Choroid plexus epithelial cell (primary cell): ENCODE data around the gene ARHGEF12.
A peak's percentile ranks its signal among the peaks of the same experiment; 100 is the strongest.

Experiments used
- DNase-seq: peaks from one replicate; pipeline ENCODE4 v3.0.0-alpha.2; 2010; ENCODE audit warnings: low read depth
- H3K4me3 ChIP-seq: 2 replicates; pipeline ENCODE4 v1.5.1; 2011; ENCODE audit warnings: low read depth, mild to moderate bottlenecking, control low read depth, low read length, moderate library complexity
- TF ChIP-seq, protein P1 (sequence below): conservative IDR thresholded peaks from 2 replicates; pipeline ENCODE4 v1.5.1; 2011; ENCODE audit warnings: low read depth, mild to moderate bottlenecking, control low read depth, inconsistent platforms, low read length, moderate library complexity

Gene ARHGEF12

DNA sequence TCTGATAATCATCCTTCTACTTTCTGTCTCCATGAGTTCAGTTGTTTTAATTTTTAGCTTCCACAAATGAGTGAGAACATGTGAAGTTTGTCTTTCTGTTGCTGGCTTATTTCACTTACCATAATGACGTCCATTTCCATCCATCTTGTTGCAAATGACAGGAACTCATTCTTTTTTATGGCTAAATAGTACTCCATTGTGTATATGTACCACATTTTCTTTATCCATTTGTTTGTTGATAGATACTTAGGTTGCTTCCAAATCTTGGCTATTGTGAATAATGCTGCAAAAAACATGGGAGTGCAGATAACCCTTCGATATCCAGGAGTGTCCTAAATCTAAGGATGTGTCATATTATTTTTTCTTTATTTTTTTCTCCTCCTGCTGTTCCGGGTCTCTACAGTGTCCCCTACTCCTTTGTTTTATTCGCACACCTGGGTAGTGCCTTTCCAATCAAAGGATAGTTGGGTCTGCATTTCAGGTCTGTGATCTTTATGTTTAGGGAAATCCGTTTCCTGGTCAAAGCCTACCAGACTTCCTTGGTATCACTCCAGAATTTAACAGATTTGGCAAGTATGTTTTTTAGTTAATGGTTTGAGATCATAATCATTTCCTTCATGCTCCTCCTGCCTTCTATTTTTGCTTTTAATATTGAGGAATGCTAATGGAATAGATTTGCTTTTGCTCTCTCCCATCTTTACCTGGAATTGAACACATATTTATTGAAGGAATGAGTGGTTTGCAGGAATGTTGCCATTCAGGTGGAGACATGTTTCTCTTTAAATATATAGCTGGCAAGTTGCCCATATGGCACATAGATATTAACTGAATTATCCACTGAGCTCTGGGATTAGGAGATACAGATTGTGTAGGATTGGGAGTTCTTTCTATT lies 53.7 kb downstream of the ARHGEF12 start:
- DNase-seq = no peak
- H3K4me3 ChIP-seq = no peak overlapping the region
- TF ChIP-seq, protein P1, sequence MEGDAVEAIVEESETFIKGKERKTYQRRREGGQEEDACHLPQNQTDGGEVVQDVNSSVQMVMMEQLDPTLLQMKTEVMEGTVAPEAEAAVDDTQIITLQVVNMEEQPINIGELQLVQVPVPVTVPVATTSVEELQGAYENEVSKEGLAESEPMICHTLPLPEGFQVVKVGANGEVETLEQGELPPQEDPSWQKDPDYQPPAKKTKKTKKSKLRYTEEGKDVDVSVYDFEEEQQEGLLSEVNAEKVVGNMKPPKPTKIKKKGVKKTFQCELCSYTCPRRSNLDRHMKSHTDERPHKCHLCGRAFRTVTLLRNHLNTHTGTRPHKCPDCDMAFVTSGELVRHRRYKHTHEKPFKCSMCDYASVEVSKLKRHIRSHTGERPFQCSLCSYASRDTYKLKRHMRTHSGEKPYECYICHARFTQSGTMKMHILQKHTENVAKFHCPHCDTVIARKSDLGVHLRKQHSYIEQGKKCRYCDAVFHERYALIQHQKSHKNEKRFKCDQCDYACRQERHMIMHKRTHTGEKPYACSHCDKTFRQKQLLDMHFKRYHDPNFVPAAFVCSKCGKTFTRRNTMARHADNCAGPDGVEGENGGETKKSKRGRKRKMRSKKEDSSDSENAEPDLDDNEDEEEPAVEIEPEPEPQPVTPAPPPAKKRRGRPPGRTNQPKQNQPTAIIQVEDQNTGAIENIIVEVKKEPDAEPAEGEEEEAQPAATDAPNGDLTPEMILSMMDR = no peak

DNA sequence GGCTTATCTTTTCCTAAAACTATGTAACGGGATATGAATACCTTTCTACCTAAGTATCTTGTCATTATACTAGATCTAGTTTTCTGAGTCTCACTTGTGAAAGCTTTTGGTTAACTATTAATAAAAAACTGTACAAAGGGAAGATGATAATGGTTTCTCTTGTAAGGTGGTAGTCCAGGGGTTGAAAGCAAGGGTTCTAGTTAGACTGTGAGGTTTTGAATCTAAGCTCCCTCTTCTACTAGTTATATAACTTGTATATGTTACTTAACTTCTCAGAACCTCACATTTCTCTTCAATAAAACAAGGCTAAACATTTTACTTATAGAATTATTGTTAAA lies 54.3 kb downstream of the ARHGEF12 start:
- H3K4me3 ChIP-seq = no peak overlapping the region
- no peak for DNase-seq
- TF ChIP-seq, protein P1 = no peak

DNA sequence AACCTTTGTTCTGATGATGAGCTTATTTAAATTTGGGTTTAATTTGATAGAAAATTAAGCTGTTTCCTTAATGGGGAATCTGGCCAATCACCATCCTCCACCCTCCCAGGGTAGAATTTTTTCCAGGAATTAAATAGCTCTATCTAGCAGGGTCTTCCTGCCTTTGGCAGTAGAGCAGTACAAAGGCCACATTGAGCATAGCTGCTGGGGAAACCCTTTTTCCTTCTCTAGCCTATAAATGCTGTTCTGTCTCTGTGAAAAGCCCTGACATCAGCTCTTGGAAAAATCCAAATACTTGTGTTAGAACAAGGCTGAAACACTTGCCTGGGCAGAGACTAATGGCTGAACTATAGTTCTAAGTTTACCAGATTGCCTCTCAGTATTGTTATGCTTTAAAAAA lies 55.1 kb downstream of the ARHGEF12 start:
- DNase-seq = no peak
- TF ChIP-seq, protein P1 = no peak
- H3K4me3 ChIP-seq = no peak overlapping the region

DNA sequence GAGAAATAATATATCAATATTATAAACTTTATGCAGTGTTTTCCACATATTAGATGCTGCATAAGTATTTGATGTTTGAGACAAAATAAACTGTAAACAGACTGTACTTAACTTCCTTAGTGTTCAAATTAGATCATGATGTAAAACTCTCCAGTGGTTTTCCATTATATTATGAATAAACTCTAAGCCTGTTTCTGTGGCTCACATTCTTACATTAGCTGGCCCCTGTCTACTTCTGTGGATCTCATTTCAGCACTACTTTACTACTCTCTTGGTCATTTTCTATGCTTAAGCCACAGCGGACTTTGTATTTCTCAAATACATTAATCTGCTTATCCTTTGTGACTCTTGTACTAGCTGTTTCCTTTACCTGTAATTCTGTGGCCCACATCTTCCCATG lies 55.6 kb downstream of the ARHGEF12 start:
- DNase-seq = no peak
- TF ChIP-seq, protein P1 = no peak
- H3K4me3 ChIP-seq = no peak overlapping the region

DNA sequence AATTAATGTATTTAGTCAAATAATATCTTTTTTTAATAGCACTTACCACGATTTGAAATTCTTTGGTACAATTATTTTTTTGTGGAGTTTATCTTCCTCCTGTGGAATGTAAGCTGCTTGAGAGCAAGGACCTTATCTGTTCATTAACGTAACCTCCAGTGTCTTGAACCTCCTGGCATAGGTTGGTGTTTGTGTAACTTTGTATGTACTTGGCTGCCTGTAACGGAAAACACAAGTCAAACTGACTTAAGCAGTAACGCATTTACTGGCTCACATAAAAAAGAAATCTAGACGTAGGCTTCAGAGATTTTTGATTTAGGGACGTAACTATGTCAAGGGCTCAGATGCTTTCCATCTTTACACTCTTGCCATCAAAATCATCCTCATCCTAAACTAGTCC lies 56.1 kb downstream of the ARHGEF12 start:
- TF ChIP-seq, protein P1 = no peak
- no peak overlapping the region for H3K4me3 ChIP-seq
- no peak for DNase-seq

DNA sequence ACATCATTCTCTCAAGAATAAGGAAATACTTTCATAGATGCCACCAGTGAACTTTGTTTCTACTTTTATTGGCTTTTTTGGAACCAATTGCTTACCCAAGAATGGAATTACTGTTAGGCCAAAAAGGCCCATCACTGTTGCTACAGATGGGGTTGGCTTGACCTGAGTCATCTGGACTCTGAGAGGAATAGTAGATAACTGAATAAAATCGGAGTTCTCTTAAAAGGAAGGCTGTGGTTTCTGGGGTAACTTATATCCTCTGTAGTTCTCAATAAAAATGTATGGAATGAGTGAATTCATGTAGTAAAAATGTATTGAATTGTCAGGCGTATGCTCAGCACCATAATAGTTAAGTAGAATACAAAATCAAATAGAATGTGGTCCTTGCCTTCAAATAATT lies 56.6 kb downstream of the ARHGEF12 start:
- TF ChIP-seq, protein P1 = no peak
- no peak overlapping the region for H3K4me3 ChIP-seq
- DNase-seq = peak; percentile 56

DNA sequence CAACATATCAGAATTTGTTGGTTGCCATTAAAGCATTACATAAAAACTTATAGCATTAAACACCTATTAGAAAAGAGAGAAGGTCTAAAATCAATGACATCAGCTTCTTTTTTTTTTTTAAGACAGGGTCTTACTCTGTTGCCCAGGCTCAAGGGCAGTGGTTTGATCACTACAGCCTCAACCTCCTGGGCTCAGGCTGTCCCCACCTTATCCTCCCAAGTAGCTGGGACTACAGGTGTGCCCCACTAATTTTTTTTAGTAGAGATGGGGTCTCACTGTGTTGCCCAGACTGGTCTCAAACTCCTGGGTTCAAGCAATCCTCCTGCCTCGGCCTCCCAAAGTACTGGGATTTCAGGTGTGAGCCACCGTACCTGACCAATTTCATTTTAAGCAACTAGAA lies 57.9 kb downstream of the ARHGEF12 start:
- no peak for DNase-seq
- TF ChIP-seq, protein P1 = no peak
- H3K4me3 ChIP-seq = no peak overlapping the region
